HG02943 (cell line): ENCODE data around the gene NRP1.

Experiments
- ATAC-seq: cut with Tn5 transposase; IDR thresholded peaks from one replicate; pipeline ENCODE4 v1.9.1; 2021; ENCODE audit warnings: mild to moderate bottlenecking, low read depth, moderate library complexity; ENCODE audit not compliant: unreplicated experiment

NRP1 gene

DNA sequence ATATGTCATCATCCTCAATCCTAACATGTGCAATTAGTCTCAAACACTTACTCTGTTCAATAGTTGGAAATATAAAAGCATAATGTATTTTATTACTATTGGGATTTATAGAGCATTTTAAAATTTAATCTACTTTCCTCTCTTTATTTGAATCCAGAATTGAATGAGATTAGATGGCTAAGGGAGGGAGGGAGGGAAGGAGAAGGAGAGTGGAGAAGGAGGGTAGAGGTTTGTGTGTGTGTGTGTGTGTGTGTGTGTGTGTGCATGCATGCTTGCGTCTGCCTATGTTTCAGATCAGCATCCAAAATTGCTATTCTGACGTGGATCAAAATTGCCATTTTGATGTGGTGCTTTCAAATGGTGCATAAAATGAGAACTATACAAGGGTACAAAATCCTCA lies 90.8 kb downstream of the NRP1 start:
- ATAC-seq: no peak

- no peak for ATAC-seq
These were observed 91.5 kb downstream of the NRP1 start for GRCh38 chr10:33242931-33243330.

DNA sequence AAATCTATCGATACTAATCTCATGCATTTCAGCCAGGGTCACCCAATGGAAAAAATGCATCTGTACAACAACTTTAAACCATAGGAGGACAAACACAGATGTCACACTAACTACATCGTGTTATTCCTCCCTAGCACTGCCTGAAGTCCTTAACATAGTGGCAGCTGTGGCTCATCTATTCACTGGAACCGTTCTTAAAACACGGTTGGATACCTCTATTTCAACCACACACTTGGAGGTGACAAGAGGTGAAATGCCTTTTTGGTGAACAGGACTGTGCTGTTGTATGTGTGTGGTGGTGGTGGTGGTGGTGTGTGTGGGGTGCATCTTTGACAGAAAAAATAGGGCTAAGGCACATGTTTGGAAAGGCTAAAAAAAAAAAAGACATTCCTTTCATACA lies 93.1 kb downstream of the NRP1 start:
- no peak for ATAC-seq

DNA sequence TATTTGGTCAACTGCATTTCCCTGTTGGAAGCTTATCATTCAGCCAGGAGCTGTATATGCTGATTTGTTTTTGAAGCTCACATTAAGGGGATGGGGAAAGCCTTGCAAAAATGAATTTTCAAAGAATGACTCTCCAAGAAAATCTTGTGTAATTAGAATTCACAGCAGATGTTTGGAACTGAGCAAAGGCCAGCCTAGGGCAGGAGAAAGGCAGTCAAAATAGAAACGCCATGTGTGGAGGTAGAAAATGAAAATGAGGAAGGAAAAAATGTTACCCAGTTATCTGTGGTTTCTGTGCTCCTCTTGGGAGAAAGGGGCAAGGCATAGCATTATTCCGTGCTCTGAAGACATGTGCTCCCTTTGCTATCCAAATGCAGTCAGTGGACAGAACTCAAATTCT lies 93.5 kb downstream of the NRP1 start:
- no peak for ATAC-seq

DNA sequence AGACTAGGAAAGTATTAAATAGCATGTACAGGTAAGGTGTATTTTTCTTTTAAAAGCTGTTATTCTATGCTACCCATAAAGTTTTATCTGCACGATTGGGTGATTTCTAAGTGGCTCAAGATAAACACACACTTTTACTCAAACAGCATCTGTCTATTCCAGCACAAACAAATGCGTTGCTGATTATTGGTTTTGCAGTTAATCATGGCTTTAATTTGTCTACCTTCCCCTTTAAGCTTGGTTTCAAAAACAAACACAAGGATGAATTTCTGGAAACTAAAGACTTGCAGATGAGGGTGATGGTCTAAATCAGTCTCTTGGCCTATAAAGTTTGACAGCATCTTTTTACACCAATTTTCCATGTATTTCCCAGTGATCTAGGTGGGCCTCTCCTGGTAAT lies 94.2 kb downstream of the NRP1 start:
- no peak for ATAC-seq

GRCh38 chr10:33239257-33239656 lies 95.2 kb downstream of the NRP1 start:
- no peak for ATAC-seq

DNA sequence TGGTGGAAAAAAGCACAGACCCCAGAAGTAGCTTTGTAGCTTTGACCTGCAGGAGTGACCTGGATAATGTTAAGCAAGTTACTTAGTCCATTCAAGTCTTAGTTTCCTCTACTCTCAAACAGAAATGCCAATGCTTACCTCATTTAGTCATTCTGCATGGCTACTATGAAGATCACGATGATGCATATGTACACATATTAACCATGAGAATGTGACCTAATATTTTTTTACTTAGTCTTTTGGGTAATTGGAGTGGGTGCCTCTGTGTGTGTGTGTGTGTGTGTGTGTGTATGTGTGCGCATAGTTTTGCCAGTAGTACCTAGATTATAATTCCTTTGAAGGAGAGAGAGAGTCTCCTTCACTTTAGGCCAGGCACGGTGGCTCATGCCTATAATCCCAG lies 95.8 kb downstream of the NRP1 start:
- ATAC-seq: no peak

GRCh38 chr10:33237736-33238624 lies 96.5 kb downstream of the NRP1 start:
- no peak for ATAC-seq

GRCh38 chr10:33236916-33237315 lies 97.6 kb downstream of the NRP1 start:
- ATAC-seq: no peak

GRCh38 chr10:33235951-33236350 lies 98.5 kb downstream of the NRP1 start:
- no peak for ATAC-seq

DNA sequence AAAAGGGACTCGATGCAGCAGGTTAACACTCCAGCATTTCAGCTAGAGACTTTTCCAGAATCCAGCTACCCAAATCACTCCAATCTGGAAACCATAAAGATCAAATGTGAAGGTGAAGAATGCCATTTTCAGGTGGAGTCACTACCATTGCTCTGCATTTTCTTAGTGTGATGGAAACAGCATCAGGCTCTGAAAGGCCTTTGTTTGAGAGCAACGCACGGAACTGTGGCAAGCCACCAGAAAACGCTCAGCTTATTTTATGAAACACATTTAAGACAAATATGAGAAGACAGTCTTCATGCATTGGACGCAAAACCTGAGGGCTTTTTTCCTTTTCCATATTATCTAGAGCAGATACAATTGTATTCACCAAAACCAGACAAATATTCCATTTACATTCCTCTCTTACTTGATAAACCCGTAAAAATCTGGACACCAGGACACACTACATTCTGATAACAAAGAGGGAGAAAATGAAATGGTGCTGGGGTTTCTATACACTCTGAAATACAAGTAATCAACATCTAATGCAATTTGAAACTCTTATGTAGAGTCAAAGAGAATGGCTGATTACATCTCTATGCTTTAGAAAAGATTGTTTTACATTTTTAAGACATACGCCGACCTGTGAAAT lies 99.1 kb downstream of the NRP1 start:
- no peak for ATAC-seq

- ATAC-seq: no peak
These were observed 99.6 kb downstream of the NRP1 start for GRCh38 chr10:33234831-33235237.

DNA sequence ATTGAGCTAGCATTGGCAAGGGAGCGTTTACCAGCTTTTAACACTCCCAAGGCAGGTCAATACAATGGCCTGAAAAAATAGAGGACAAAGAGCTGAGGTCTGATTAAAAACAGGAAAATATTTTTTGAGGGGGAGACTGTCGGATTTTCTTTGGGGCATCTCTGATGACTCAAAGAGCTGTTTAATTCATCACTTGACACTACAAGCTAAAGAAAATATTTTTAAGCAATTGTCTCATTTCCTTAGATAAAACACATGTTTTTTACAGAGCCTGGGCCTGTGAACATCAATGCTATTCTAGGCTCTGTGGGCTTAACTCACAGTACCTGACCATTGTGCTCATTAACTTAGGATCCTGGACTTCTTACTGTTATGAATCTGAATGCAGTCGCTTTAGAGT lies 100.8 kb downstream of the NRP1 start:
- no peak for ATAC-seq

DNA sequence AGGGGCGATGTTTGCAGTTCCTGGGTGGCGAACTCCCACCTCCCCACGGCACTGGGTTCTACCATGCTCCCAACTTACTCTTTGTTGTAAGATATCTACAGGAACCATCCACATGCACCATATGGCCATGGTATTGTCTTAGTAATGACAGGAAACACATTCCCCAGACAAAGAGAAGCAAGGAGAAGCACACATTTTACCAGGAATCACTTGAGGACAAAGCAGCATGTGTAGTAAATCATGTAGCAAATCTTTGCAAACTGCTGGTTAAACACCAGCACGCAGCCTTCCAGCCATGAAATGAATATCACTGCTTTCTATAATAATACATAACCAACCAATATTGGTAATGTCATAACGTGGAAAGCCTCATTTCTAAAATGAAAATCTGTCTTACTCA lies 101.2 kb downstream of the NRP1 start:
- ATAC-seq: no peak

GRCh38 chr10:33231621-33232350 lies 102.7 kb downstream of the NRP1 start:
- no peak for ATAC-seq

DNA sequence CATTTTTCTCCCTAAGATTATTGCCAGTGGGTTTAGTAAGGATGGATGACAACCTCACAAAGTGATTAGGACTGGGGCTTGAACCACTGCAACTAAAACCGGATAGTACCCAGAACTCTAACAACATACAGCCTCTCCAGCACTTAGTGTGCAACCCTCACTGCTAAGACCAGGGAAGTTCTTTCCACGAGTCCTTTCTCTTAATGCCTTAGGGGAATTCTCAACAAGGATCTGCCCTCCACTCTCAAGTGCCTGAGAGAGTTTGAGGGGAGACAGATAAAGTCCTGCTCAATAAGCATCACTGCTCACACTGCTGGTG lies 104.6 kb downstream of the NRP1 start:
- no peak for ATAC-seq

DNA sequence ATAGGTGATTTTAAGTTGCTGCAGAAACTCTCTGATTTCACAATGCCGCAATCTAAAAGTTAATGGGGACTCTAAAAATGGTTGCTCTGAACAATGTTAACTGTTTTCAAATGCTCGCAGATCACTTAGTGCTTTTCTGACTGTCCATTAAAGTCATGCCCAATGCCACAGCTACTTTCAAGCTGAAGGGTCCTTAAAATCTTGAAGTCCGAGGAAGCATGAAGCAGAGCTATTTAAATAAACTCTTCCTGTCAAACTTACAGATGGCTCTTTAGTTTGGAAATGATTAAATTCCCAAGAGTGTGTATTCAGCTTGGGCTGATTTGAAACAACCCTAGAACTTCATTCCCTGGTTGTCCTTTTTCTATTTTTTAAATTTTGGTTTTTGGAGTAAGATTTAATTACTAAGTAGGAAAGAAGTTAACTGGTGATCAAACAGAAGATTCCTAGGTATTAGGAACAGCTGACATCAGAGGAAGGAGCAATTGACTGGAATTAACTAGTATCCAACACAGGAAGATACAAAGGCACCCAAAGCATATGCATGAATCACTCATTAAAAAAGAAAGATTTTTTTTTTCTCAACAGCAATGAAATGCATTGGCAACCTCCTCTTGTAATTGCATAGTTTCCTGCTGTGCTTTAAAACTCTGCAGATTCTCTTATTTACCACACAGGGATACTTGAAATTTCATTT lies 105.1 kb downstream of the NRP1 start:
- no peak for ATAC-seq

DNA sequence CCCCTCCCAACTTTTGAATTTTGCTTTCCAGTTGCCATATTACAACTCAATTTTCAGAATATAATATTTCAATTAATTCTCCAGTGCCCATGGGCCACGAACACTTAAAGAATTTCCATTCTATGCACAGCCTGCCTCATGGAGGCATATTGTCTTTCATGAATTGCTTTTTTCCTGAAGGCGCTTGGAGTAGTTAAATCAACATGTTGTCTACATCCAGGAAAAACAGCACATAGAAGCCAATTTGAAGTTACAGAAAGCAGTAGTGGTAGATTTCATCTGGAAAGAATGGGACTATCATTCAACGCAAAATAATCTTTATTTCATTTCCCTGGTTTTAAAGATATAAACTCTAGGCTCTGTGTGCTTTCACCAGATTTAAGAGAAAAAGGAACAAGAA lies 106.0 kb downstream of the NRP1 start:
- no peak for ATAC-seq

DNA sequence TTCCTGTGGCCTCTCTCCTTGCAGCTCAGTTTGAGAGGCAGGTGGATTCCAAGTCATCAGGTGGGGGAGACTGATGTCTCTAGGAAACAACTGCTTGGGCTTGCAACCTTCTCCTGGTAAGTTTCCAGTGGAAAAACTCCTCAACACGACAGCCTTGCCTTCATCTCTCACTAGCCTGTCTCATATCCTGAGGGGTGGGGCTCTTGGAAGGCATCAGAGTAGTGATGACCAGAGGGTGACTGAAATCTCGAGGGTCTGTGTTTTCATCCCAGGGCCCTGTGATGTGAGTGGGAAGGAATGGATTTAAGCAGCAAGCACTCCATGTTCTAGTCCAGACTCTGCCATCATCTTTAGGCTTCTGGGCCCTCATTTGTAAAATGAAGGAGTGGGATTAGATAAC lies 107.0 kb downstream of the NRP1 start:
- ATAC-seq: no peak

- no peak for ATAC-seq
These were observed 110.1 kb downstream of the NRP1 start for GRCh38 chr10:33224251-33224965.
